Peyer's patch (tissue), 4 donors: ENCODE results near the gene TCF3.

Experiments used
- POLR2A ChIP-seq, 2 donors: fragments of 450-650 bp; IDR thresholded peaks; one replicate each; pipeline ENCODE4 v1.5.1; 2017; ENCODE audit warnings: antibody characterized with exemption in 2 of 2, mild to moderate bottlenecking in 2 of 2, moderate library complexity in 2 of 2
- TF ChIP-seq, protein P1 (sequence below), 6 experiments: fragments of 450-650 bp in 4 of 6; fragments of 200-600 bp in 2 of 6; sonication (generic) in 1 of 6; IDR thresholded peaks; one replicate each; pipeline ENCODE4 v1.5.1; 2017 to 2019; ENCODE audit warnings: antibody characterized with exemption in 6 of 6, mild to moderate bottlenecking in 3 of 6, moderate library complexity in 1 of 6

DNA sequence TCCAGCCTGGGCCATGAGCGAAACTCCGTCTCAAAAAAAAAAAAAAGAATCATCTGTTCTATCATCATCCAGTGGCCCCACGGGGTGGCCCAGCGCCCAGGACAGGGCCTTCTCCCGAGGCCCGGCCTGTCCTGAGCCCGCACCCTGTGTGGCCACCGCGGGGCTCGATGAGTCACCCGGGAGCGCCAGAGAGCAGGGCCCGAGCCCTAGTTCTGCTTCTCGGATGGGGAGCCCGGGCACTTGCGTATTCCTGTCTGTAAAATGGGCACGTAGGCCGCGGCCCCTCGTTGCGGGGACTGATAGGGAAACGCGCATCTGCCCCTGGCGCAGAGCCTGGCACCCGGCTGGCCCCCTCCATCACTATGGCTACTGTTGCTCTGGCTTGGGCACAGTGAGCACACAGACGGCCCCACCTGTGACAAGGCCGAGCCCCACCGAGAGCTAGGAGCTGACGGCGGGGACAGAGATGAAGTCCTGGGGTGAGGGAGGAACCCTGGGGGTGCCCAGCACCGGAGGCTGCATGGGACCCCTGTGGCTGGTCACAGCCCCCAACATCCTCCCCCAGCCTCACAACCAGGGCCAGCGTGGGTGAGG lies 25.9 kb downstream of the TCF3 start:
- TF ChIP-seq, protein P1, sequence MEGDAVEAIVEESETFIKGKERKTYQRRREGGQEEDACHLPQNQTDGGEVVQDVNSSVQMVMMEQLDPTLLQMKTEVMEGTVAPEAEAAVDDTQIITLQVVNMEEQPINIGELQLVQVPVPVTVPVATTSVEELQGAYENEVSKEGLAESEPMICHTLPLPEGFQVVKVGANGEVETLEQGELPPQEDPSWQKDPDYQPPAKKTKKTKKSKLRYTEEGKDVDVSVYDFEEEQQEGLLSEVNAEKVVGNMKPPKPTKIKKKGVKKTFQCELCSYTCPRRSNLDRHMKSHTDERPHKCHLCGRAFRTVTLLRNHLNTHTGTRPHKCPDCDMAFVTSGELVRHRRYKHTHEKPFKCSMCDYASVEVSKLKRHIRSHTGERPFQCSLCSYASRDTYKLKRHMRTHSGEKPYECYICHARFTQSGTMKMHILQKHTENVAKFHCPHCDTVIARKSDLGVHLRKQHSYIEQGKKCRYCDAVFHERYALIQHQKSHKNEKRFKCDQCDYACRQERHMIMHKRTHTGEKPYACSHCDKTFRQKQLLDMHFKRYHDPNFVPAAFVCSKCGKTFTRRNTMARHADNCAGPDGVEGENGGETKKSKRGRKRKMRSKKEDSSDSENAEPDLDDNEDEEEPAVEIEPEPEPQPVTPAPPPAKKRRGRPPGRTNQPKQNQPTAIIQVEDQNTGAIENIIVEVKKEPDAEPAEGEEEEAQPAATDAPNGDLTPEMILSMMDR (IDR thresholded peaks at IDR 0.05), result no peak
- no peak for TF ChIP-seq POLR2A (IDR thresholded peaks at IDR 0.05)
